Activated CD4-positive, alpha-beta T cell treated with anti-CD3 and anti-CD28 coated beads for 1 hour (primary cell): Measurements from ENCODE around the gene PLD1.
"Not testable (repeated sequence)": the region's sequence is repeated elsewhere in the genome, so short reads cannot be mapped to it uniquely, and the experiment has no call there.

Experiments used
- DNase-seq: peaks from one replicate; pipeline ENCODE4 v3.0.0-alpha.2; 2020

Gene PLD1

DNA sequence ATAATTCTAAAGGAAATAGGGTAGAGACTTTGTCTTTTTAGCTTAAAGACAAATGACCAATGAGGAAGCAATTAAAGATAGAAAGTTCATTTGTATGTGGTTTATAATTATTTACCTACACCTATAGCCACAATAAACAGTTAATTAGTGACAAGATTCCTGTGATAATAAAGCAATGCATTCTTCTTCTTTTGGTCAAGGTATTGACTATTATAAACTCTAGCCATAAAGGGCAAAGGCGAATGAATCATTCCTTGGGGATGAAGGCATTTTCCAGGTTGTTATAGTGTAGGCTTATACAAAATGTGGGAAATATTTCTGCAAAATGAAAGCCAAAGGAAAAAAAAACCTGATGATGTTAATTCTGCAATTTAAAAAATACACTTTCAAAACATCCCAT is 115.4 kb downstream of the PLD1 start:
- no peak for DNase-seq

DNA sequence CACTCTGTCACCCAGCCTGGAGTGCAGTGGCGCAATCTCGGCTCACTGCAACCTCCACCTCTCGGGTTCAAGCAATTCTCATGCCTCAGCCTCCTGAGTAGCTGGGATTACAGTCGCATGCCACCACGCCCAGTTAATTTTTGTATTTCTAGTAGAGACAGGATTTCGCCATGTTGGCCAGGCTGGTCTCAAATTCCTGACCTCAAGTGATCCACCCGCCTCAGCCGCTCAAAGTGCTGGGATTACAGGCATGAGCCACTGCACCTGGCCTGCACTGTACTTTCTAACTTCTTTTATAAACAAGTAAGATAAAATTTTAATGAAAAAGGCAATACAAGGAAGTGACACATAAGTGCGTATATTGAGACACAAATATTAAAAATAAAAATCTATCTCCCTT is 117.7 kb downstream of the PLD1 start:
- not testable (repeated sequence) for DNase-seq

DNA sequence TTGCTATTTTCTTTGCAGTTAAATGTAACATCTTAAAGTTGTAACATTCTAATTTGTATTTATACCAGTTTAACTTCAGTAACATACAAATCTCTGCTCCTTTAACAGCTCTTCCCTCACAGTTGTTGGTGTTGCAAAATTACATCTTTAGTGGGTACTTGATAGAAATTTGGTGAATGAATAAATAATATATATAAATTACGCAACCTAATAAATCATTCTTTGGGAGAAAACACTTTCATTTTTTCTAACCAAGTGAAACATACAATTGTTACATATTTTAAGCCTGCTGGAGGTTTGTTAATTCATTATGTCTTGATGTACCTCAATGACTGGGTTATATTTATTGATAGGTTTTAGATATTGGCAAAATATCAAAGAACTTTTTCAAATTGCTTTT is 118.8 kb downstream of the PLD1 start:
- DNase-seq: no peak

DNA sequence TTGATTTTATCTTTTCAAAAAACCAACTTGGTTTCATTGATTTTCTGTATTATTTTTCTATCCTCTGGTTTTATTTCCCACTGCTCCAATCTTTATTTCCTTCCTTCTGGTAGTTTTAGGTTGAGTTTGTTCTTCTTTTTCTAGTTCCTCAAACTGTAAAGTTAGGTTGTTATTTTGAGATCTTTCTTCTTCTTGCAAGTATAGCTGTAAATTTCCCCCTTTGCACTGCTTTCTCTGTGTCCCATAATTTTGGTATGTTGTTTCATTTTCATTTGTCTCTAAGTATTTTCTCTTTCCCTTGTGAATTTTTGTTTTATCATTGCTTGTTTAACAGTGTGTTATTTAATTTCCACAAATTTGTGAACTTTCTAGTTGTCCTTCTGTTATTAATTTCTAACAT is 120.0 kb downstream of the PLD1 start:
- DNase-seq: no peak

DNA sequence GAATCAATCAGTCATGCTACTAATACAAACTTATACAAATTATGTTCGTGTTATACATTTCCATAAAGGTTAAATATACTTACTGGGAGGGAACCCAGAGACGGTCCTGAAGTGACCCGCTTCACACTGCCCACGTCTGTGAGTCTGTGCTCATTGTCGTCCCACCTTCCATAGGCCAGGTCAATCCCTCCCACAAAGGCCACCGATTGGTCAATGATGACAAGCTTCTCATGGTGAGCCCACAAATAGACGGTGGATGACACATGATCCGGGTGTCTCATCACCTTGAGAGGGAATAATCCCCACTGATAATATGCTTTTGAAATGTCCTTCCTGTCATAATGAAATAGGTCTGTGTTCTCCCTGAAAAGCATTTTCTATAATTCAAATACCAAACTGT is 121.7 kb downstream of the PLD1 start:
- DNase-seq: no peak

DNA sequence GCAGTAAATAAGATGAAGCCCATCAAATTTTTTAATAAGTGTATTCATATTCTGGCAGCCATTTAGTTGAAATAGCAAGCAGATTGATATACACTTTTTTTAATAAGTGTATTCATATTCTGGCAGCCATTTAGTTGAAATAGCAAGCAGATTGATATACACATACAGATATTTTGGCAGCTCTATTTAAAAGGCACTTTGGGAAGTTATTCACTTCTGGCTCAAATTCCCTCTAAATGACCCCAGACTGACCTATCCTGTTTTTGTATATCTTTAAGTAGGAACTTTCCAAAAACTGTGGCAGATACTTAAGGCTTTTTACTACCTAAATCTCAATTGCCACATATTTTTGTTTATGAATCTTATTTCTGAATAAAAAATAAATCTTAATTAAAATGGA is 122.3 kb downstream of the PLD1 start:
- no peak for DNase-seq

DNA sequence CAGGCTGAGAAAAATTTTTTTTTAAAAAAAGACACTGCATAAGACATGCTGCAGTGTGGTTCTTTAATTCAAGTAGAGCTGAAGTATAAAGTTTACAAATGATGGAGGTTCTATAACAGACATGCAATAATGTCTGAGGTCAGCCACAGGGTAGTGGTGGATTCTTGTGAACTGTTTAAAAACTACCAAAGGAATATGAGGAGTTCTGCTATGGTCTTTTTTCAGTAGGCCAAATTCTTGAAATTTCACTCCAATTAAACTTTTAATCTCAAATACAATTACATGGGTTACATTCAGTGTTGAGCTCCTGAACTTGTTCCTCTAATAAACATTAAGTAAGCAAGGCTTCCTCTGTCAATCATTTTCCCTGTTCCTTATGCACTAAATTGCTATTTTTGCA is 122.7 kb downstream of the PLD1 start:
- DNase-seq: no peak

DNA sequence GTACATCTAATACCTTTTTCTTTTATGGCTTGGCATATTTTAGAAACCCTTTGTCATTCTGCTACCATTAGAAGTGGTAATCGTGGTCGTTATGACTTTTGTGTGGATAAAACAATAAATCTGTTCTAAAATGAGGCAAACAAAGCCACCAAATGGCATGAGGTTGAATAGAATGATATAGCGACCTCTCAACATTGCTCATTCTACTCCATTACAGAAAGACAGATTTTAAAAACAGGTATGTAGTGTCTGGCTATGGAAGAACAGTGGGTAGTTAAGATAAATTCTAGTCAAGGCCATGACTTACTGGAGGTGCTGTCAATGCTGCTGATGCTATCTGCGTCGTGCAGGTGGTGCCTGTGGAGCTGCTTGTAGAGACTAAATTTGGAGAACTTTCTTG is 123.2 kb downstream of the PLD1 start:
- DNase-seq: no peak

DNA sequence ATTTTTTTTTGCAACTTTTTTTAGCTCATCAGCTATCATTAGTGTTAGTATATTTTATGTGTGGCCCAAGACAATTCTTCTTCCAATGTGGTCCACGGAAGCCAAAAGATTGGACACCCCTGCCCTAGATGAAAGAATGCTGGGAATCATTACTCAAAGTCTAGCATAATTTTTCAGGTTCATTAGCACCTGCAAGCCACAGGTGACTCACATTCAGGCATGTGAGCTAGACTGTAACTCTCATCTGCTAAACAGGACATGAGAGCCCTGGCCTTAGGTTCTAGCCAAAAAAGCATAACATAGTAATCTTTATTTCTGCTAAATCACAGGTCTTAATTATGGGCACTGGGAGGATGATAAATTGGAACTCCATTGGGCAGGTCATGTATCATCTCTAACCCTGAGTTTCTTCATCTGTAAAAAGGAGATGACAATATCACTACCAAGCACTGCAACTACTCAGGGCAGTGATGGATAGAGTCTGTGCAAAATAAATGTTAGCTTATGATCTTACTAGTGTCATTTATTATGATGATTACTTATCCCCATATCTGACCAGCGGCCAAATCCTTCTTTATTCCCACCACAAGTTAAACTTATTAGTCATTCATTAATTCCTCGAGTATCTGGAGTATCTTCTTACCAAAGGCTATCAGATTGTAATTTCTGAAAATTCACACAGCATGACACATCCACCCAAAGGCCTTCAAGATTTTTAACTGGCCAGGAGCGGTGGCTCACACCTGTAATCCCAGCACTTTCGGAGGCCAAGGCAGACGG is 125.0 kb downstream of the PLD1 start:
- DNase-seq: no peak

DNA sequence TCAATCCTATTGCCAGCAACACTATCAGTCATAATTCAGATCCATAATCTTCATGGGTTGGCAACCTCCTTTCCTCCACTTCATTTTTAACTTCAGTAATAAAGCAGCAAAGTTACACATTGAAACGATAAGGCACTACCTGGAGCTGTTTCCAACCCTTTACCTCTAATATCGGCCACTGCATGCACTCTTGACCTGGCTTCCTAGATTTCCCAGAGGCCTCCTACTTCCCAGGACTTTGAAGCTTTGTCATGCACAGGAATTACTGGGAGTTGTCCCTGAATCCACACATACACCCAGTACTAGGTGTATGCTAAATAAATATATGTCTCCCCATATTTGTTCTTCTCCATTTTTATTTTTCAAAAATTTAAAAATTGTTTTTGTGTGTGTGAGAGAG is 126.1 kb downstream of the PLD1 start:
- DNase-seq: no peak

DNA sequence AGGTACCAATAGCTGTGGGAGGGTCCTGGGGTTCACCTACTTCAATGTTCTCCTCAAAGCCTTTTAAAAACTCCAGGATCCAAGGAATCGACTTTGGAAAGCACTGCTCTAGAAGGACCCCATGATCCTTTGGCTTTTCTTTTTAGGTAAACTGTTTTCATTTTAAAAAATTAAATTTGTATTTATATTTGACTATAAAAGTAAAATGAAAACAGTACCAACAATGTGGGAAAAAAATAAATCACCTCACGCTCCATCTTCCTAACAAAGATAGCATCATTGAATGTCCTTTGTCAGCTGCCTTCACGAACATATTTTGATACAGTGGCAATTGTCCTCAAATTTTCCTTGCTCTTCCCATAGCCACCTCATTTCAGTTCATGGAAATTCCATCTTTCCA is 127.5 kb downstream of the PLD1 start:
- DNase-seq: no peak

DNA sequence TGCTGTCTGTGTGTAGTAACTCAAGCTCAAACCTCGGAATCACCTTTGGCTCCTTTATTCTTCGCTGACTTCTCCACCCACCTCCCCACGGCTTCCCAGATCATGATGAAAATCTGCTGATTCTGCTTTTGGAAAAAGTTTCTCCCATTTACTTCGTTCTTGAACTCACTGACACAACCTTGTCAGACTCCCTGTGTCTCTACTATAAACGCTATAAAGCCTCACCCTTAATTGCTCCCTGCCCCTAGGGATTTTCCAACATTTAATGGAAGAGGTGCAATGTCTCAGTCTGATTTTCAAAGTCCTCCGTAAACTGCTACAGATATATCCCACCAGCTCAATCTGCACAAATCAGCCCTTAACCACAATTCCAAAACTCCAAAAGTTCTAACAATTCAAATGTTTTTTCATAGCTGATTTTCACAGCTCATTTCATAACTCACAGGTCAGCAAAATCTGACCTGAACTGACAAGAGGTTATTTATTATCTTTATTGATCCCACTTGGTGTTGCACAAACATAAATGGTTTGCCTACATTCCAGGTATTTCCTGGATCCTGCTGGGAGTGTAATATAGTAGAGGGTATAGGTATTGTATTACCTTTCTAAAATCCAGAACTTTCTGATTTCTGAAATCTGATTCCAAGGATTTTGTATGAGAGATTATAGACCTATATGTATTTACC is 129.4 kb downstream of the PLD1 start:
- DNase-seq: no peak

DNA sequence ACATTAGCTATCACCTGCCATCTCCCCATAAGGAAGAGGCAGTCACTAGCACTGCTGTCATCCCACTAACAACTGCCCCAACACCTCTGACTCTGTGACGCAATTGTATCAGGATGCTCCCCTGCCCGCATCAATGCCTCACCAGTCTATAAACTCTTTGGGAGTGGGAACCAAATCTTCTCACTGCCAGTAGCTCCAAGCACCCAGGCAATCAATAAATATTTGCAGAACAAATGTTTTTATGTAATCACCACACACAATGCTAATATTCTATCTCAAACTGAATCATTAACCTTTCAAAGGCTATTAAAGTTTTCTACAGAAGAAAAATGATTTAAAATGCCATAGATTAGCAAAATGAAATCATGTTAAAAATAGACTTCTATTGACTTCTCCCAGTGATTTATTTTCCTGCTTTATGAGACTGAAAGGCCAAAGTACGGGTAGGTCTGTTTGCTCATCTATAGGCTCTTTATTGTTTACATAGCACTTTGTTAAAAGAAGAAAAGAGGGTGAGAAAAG is 131.3 kb downstream of the PLD1 start:
- no peak for DNase-seq

DNA sequence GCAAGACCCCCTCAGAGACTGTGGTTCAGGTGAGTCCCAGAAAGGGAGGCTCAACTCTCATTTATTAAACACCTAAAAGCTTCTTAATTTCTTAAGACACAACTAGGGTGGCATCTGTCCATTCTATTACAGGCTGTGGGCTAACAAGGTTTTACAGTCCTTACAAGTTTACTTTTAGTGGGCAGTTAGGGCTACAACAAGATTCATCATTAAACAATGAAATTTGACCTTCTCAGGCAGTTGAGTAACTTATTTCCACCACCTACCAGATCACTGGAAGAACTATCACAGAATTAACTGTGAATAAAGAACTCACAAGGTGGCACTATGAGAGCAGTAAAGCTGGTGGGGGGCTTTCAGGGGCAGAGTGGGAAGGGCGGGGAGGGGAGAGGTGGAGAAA is 132.6 kb downstream of the PLD1 start:
- no peak for DNase-seq

DNA sequence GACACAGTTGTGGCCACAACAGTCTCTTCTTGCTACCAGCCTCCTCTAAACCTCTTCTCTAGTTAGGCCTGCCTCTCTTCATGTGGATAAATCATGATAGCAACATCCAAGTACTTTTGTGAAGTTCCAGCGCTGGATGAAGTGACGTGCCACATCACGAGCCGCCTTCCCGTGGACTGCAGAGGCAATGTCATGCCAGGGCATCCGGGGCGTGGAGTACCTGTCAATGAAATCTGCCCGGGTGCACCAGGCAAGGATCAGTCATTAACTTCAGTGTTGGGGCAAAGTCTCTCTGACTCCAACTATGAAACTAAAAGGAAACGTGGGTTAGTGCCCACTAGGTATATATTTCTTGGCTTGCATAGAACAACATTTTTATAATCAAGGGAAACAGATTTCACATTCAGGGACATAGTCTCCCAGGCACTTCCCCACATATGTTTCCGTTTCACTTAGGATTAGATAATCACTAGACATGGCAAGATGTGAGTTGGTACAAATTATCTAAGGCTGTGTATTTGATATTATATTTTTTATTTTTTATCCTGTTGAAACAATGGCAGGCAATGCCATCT is 133.6 kb downstream of the PLD1 start:
- DNase-seq: no peak

DNA sequence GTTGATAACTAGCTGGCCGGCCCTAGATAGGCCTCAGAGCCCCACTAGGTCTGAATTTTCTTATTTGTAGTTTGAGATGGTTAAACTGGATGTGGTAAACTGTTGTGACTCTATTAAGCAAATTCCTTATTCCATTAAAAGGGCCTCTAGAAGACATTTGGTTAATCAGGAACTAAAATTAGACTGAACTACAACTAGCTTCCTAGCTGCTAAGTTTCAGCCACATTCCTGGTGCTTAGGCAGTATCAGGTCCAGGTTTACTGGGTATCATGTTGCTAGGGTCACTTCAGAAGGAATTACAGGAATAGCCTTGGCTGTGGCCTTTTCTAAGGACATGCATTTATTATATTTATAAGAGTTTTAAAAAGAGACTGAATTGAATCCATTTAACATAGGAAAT is 136.3 kb downstream of the PLD1 start:
- DNase-seq: no peak

DNA sequence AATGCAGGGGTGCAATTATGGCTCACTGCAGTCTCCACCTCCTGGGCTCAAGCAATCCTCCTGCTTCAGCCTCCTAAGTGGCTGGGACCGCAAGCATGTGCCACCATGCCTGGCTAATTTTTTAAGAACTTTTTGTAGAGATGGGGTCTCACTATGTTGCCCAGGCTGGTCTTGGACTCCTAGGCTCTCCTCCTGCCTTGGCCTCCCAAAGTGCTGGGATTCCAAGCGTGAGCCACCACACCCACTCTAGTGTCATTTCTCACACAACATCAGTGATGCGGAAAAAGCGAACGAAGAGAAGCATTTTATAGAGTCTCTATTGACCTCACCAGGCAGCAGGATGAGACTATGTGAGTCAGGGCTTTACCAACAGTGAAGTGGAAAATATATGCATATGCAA is 137.7 kb downstream of the PLD1 start:
- no peak for DNase-seq

DNA sequence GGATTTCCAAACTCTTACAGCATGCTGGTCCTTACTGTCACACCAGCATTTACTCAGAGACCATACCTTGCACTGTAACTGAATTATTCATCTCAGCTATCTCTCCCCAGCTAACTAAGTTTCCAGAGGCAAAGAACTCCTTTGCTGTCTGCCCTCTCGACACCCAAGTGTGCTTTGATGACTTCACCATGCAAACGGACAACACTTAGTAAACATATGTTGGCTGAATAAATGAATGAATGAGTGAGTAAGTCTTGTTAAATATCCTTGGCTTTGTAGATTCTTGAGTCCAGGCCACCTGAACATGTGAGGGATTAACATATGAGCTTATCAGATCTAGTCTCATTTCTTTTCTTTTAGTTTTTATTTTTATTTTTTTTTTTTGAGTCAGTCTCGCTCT is 138.2 kb downstream of the PLD1 start:
- DNase-seq: no peak

DNA sequence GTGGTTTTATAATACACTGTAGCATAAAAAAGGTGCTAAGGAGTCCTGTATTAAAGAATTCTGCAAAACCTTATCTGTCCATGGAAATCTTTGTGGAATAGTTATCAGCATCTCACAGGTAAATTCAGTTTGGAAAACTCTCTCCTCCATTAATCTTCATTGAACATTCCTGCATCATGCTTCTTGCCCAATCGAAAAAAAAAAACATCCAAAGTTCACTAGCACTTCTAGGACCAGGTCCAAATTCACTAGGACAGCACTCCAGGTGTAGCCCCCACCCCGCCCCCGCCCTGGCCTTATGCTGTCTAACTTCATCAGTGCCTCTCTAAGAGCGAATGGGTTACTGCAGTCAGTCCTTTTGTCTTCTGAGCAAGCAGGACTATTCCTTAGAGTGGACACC is 138.6 kb downstream of the PLD1 start:
- no peak for DNase-seq

DNA sequence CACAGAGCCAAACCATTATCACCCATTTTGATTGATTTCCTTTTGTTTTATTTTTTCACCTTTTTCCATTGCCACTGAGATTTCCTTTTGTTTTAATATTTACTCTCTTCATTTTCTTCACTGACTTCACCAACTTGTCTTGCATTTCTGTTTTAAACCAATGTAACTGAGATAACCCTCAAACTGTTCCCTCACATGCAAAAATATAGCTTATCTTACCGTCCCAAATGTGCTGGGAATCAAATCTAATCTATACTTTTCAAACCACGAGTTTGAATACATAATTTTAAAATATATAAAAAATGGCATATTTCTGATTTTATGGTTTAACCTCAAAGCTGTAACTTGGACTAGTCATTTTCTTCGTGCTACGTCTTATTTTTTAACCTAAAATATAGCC is 143.8 kb downstream of the PLD1 start:
- no peak for DNase-seq

DNA sequence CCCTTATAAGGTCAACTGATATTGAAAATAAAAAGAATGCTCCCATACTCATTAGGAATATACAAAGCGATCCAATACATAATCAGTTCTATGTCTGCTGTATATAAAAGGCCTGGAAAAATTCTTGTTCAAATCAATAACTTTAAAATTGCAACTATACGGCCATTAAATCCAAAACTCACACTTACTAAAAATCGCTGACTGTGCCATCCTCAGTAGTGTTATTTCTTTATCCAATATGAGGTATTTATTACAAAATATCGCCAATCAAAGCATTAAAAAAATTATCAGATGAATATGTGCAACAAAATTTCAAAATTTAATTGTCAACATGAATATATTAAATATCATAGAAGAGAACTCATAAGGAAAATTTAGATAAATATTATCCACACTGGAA is 146.5 kb downstream of the PLD1 start:
- DNase-seq: no peak

DNA sequence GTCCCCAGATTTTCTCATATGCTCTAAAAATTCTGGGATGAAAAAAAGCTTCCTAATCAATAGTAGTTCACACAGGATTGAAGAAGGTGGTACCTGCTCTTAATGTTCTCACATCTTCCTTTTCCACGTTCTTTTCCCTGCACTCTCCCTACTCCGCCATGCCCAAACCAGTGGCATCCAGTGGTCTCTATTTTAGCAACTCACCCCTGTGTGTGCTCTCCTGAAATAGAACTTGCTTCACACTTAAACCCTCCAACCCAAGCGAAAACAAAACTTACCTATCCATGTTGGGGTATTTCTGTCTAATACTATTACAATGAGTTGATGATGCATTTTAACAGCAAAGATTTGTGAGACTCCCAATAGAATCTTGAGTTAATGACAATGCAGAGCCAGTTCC is 148.8 kb downstream of the PLD1 start:
- no peak for DNase-seq

DNA sequence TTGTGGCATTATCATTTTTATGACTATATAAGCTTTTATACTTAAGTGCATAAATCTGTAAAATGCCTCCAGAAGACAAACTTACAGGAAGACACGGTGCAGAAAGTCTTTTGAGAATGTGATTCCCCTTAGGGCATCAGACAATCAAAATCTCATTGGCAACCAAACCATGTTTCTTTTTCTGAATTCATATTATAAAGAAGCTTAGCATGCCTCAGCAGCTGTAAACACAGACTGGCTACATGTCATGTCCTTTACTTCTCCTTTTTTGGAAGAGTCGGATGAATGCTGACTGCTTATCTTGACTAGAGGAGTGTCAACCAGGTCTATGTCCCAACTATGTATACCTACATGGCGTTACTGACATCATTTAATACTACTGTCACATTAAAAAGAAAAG is 150.1 kb downstream of the PLD1 start:
- no peak for DNase-seq

DNA sequence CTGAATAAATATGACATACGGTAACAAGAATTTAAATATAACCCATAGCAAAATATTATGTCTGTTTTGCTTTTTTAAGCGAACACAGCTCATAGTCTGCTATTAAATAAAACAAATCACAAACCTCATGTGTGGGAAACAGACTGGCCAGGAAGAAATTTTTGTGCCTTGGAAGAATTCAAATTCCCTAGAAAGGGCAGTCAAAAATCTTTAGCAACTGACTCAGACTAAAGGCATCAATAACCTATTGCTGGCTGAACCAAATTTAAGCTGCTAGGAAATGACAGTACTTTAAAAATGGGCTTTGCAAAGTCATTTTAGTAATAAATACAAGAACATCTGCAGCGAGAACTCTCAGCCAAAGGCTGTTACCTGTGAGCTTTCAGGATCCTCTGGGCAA is 151.4 kb downstream of the PLD1 start:
- no peak for DNase-seq
